WTC11 (cell line): Measurements from ENCODE around the gene SLC9A4. TPM values are rescaled to one million over a fixed set of nuclear protein-coding genes. Genes with fewer than 3 reads are reported as not detected.

Experiments
- ATAC-seq: fragments of 200-7000 bp; cut with Tn5 transposase; 2 replicates; pipeline ENCODE4 v1.10.0; 2021; ENCODE audit warnings: mild to moderate bottlenecking, moderate library complexity
- CTCF ChIA-PET: fragments of 300-600 bp; sonication (Branson Sonifier 250); formaldehyde crosslinking; loops from one replicate; lab custom pipeline; 2021; ENCODE audit warnings: antibody characterized with exemption; lab: Charles Lee
- POLR2A ChIA-PET: fragments of 350-600 bp; sonication (Branson Sonifier 250); formaldehyde crosslinking; loops from one replicate; lab custom pipeline; 2021; ENCODE audit warnings: antibody characterized with exemption; lab: Charles Lee
- DNase-seq: peaks from one replicate; pipeline ENCODE4 v3.0.0; 2021; ENCODE audit warnings: low spot score
- H3K27ac Mint-ChIP-seq: 2 replicates; pipeline ENCODE4 v1.8.0; 2021; ENCODE audit warnings: mixed read lengths
- H3K27me3 Mint-ChIP-seq: 2 replicates; pipeline ENCODE4 v1.8.0; 2021; ENCODE audit warnings: low read depth, mild to moderate bottlenecking, moderate library complexity, mixed read lengths
- H3K36me3 Mint-ChIP-seq: 2 replicates; pipeline ENCODE4 v1.8.0; 2021; ENCODE audit warnings: mixed read lengths
- H3K4me1 Mint-ChIP-seq: 2 replicates; pipeline ENCODE4 v1.8.0; 2022; ENCODE audit warnings: mixed read lengths
- H3K4me3 Mint-ChIP-seq: 2 replicates; pipeline ENCODE4 v1.8.0; 2021; ENCODE audit warnings: mild to moderate bottlenecking, moderate library complexity, mixed read lengths
- H3K9me3 Mint-ChIP-seq: 2 replicates; pipeline ENCODE4 v1.8.0; 2021; ENCODE audit warnings: mixed read lengths
- CBFB ChIP-seq: sonication (generic); formaldehyde crosslinking; IDR thresholded peaks from 2 replicates; pipeline ENCODE4 v1.8.1; 2022; ENCODE audit warnings: mild to moderate bottlenecking, low read depth, missing genetic modification reagents
- CREM ChIP-seq: sonication (generic); formaldehyde crosslinking; IDR thresholded peaks from 2 replicates; pipeline ENCODE4 v1.8.1; 2022; ENCODE audit warnings: mild to moderate bottlenecking, missing genetic modification reagents, moderate library complexity
- ESRRA ChIP-seq: sonication (generic); formaldehyde crosslinking; IDR thresholded peaks from 2 replicates; pipeline ENCODE4 v1.8.1; 2022; ENCODE audit warnings: mild to moderate bottlenecking, missing genetic modification reagents, borderline replicate concordance
- HMGA2 ChIP-seq: fragments of 250-450 bp; sonication (Bioruptor Pico); IDR thresholded peaks from 2 replicates; pipeline ENCODE4 v1.4.0; 2021; ENCODE audit warnings: mild to moderate bottlenecking, moderate library complexity
- JAZF1 ChIP-seq: fragments of 250-450 bp; sonication (Bioruptor Pico); IDR thresholded peaks from 2 replicates; pipeline ENCODE4 v1.9.0; 2021; ENCODE audit warnings: moderate library complexity, mild to moderate bottlenecking, inconsistent platforms
- NFATC4 ChIP-seq: fragments of 250-450 bp; sonication (Bioruptor Pico); IDR thresholded peaks from 2 replicates; pipeline ENCODE4 v1.9.0; 2021; ENCODE audit warnings: mild to moderate bottlenecking
- OVOL2 ChIP-seq: fragments of 250-450 bp; sonication (Bioruptor Pico); IDR thresholded peaks from 2 replicates; pipeline ENCODE4 v1.9.0; 2021; ENCODE audit warnings: mild to moderate bottlenecking, borderline replicate concordance
- PRRX2 ChIP-seq: fragments of 250-450 bp; sonication (Bioruptor Pico); IDR thresholded peaks from 2 replicates; pipeline ENCODE4 v1.8.0; 2021; ENCODE audit warnings: mild to moderate bottlenecking
- RELA ChIP-seq: sonication (generic); formaldehyde crosslinking; IDR thresholded peaks from 2 replicates; pipeline ENCODE4 v1.8.1; 2022; ENCODE audit warnings: missing genetic modification reagents, mild to moderate bottlenecking, borderline replicate concordance
- RORB ChIP-seq: fragments of 250-450 bp; sonication (Bioruptor Pico); IDR thresholded peaks from 2 replicates; pipeline ENCODE4 v1.9.0; 2021; ENCODE audit warnings: mild to moderate bottlenecking
- ZNF138 ChIP-seq: sonication (generic); formaldehyde crosslinking; conservative IDR thresholded peaks from 2 replicates; pipeline ENCODE4 v1.8.1; 2022; ENCODE audit warnings: mild to moderate bottlenecking, moderate library complexity, missing genetic modification reagents
- ZNF232 ChIP-seq: sonication (generic); formaldehyde crosslinking; IDR thresholded peaks from 2 replicates; pipeline ENCODE4 v1.8.0; 2022; ENCODE audit warnings: mild to moderate bottlenecking, missing genetic modification reagents
- ZNF317 ChIP-seq: sonication (generic); formaldehyde crosslinking; IDR thresholded peaks from 2 replicates; pipeline ENCODE4 v1.8.1; 2023; ENCODE audit warnings: low read depth, mild to moderate bottlenecking, moderate library complexity, missing genetic modification reagents, borderline replicate concordance
- ZNF396 ChIP-seq: fragments of 250-450 bp; sonication (Bioruptor Pico); IDR thresholded peaks from 2 replicates; pipeline ENCODE4 v1.8.0; 2021; ENCODE audit warnings: mild to moderate bottlenecking, moderate library complexity, borderline replicate concordance
- ZNF416 ChIP-seq: fragments of 250-450 bp; sonication (Bioruptor Pico); IDR thresholded peaks from 2 replicates; pipeline ENCODE4 v1.9.0; 2021; ENCODE audit warnings: mild to moderate bottlenecking, inconsistent platforms
- total RNA-seq: library from RNA; stranded (reverse); gene quantifications from 3 replicates; pipeline ENCODE4 v1.2.3, GENCODE V29; 2021
- TF ChIP-seq, protein P1 (sequence below): sonication (generic); formaldehyde crosslinking; IDR thresholded peaks from 2 replicates; pipeline ENCODE4 v1.8.0; 2023; ENCODE audit warnings: missing genetic modification reagents, mild to moderate bottlenecking, borderline replicate concordance
- TF ChIP-seq, protein P2 (sequence below): fragments of 200-600 bp; IDR thresholded peaks from 2 replicates; pipeline ENCODE4 v1.8.0; 2022; ENCODE audit warnings: antibody characterized with exemption
- TF ChIP-seq, protein P3 (sequence below): sonication (generic); formaldehyde crosslinking; IDR thresholded peaks from 2 replicates; pipeline ENCODE4 v1.8.1; 2023; ENCODE audit warnings: mild to moderate bottlenecking, missing genetic modification reagents
- TF ChIP-seq, protein P4 (sequence below): sonication (generic); formaldehyde crosslinking; IDR thresholded peaks from 2 replicates; pipeline ENCODE4 v1.8.0; 2022; ENCODE audit warnings: mild to moderate bottlenecking, missing genetic modification reagents
- TF ChIP-seq, protein P5 (sequence below): sonication (generic); formaldehyde crosslinking; IDR thresholded peaks from 2 replicates; pipeline ENCODE4 v1.8.1; 2023; ENCODE audit warnings: mild to moderate bottlenecking, moderate library complexity, missing genetic modification reagents

The SLC9A4 gene
- total RNA-seq, 1 experiment from 2014 or later: 0.11 TPM

DNA sequence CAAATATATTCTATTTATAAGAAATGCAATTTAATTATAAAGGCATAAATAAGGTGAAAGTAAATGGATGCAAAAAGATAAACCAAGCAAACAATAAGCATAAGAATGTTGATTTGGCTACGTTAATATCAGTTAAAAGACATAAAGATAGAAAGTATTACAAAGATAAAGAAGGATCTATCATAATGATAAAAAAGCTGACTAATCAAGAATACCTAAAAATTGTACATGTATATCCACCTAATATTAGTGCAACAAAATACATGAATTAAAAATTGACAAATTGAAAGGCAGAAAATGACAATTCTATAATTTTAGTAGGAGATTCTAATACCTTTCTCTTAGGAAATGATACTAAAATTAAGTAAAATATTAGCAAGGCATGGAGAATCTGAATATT lies 21.5 kb downstream of the SLC9A4 start:
- Mint-ChIP-seq H3K36me3 (peaks cover 28% of the 10 kb centered on the region), H3K27ac (no peak overlapping the region), H3K4me1 (peaks cover 11% of the 10 kb centered on the region), H3K4me3 (no peak overlapping the region), H3K9me3 (peaks cover 58% of the 10 kb centered on the region), H3K27me3 (no peaks in the 10 kb centered on the region)
- no peak for ATAC-seq
- DNase-seq: no peak
- POLR2A ChIA-PET: no interaction called here
- CTCF ChIA-PET: no interaction called here
- TF ChIP-seq, protein P1, sequence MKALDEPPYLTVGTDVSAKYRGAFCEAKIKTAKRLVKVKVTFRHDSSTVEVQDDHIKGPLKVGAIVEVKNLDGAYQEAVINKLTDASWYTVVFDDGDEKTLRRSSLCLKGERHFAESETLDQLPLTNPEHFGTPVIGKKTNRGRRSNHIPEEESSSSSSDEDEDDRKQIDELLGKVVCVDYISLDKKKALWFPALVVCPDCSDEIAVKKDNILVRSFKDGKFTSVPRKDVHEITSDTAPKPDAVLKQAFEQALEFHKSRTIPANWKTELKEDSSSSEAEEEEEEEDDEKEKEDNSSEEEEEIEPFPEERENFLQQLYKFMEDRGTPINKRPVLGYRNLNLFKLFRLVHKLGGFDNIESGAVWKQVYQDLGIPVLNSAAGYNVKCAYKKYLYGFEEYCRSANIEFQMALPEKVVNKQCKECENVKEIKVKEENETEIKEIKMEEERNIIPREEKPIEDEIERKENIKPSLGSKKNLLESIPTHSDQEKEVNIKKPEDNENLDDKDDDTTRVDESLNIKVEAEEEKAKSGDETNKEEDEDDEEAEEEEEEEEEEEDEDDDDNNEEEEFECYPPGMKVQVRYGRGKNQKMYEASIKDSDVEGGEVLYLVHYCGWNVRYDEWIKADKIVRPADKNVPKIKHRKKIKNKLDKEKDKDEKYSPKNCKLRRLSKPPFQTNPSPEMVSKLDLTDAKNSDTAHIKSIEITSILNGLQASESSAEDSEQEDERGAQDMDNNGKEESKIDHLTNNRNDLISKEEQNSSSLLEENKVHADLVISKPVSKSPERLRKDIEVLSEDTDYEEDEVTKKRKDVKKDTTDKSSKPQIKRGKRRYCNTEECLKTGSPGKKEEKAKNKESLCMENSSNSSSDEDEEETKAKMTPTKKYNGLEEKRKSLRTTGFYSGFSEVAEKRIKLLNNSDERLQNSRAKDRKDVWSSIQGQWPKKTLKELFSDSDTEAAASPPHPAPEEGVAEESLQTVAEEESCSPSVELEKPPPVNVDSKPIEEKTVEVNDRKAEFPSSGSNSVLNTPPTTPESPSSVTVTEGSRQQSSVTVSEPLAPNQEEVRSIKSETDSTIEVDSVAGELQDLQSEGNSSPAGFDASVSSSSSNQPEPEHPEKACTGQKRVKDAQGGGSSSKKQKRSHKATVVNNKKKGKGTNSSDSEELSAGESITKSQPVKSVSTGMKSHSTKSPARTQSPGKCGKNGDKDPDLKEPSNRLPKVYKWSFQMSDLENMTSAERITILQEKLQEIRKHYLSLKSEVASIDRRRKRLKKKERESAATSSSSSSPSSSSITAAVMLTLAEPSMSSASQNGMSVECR (CRISPR knock-in tag): no peak
- TF ChIP-seq NFATC4 (CRISPR knock-in tag) (no peak), ZNF138 (CRISPR knock-in tag) (no peak), RORB (CRISPR knock-in tag) (no peak), CREM (CRISPR knock-in tag) (no peak), HMGA2 (CRISPR knock-in tag) (no peak), OVOL2 (CRISPR knock-in tag) (no peak), ZNF232 (CRISPR knock-in tag) (no peak), ZNF416 (CRISPR knock-in tag) (no peak), ESRRA (CRISPR knock-in tag) (no peak), CBFB (CRISPR knock-in tag) (no peak), ZNF396 (CRISPR knock-in tag) (no peak), PRRX2 (CRISPR knock-in tag) (no peak), JAZF1 (no peak), RELA (CRISPR knock-in tag) (no peak), ZNF317 (CRISPR knock-in tag) (no peak)
- TF ChIP-seq, protein P2, sequence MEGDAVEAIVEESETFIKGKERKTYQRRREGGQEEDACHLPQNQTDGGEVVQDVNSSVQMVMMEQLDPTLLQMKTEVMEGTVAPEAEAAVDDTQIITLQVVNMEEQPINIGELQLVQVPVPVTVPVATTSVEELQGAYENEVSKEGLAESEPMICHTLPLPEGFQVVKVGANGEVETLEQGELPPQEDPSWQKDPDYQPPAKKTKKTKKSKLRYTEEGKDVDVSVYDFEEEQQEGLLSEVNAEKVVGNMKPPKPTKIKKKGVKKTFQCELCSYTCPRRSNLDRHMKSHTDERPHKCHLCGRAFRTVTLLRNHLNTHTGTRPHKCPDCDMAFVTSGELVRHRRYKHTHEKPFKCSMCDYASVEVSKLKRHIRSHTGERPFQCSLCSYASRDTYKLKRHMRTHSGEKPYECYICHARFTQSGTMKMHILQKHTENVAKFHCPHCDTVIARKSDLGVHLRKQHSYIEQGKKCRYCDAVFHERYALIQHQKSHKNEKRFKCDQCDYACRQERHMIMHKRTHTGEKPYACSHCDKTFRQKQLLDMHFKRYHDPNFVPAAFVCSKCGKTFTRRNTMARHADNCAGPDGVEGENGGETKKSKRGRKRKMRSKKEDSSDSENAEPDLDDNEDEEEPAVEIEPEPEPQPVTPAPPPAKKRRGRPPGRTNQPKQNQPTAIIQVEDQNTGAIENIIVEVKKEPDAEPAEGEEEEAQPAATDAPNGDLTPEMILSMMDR: no peak
- TF ChIP-seq, protein P3, sequence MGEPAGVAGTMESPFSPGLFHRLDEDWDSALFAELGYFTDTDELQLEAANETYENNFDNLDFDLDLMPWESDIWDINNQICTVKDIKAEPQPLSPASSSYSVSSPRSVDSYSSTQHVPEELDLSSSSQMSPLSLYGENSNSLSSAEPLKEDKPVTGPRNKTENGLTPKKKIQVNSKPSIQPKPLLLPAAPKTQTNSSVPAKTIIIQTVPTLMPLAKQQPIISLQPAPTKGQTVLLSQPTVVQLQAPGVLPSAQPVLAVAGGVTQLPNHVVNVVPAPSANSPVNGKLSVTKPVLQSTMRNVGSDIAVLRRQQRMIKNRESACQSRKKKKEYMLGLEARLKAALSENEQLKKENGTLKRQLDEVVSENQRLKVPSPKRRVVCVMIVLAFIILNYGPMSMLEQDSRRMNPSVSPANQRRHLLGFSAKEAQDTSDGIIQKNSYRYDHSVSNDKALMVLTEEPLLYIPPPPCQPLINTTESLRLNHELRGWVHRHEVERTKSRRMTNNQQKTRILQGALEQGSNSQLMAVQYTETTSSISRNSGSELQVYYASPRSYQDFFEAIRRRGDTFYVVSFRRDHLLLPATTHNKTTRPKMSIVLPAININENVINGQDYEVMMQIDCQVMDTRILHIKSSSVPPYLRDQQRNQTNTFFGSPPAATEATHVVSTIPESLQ (CRISPR knock-in tag): no peak
- TF ChIP-seq, protein P4, sequence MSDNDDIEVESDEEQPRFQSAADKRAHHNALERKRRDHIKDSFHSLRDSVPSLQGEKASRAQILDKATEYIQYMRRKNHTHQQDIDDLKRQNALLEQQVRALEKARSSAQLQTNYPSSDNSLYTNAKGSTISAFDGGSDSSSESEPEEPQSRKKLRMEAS (CRISPR knock-in tag): no peak
- TF ChIP-seq, protein P5, sequence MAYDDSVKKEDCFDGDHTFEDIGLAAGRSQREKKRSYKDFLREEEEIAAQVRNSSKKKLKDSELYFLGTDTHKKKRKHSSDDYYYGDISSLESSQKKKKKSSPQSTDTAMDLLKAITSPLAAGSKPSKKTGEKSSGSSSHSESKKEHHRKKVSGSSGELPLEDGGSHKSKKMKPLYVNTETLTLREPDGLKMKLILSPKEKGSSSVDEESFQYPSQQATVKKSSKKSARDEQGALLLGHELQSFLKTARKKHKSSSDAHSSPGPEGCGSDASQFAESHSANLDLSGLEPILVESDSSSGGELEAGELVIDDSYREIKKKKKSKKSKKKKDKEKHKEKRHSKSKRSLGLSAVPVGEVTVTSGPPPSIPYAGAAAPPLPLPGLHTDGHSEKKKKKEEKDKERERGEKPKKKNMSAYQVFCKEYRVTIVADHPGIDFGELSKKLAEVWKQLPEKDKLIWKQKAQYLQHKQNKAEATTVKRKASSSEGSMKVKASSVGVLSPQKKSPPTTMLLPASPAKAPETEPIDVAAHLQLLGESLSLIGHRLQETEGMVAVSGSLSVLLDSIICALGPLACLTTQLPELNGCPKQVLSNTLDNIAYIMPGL: no peak
